GM18519 (cell line): ENCODE measurements around the gene ASAP2.

Source experiments
- ATAC-seq: cut with Tn5 transposase; IDR thresholded peaks from one replicate; pipeline ENCODE4 v1.9.1; 2021; ENCODE audit warnings: mild to moderate bottlenecking, moderate library complexity; ENCODE audit not compliant: unreplicated experiment, low FRiP score

ASAP2 gene

GRCh38 chr2:9335322-9335832 is 128.8 kb downstream of the ASAP2 start:
- no peak for ATAC-seq

GRCh38 chr2:9336241-9336575 is 129.6 kb downstream of the ASAP2 start:
- peak; percentile 80 for ATAC-seq

GRCh38 chr2:9336576-9337314 is 130.1 kb downstream of the ASAP2 start:
- no peak for ATAC-seq

GRCh38 chr2:9337901-9338300 is 131.3 kb downstream of the ASAP2 start:
- ATAC-seq: no peak

- ATAC-seq: no peak
Observed at GRCh38 chr2:9341337-9341887, 134.8 kb downstream of the ASAP2 start.

- no peak for ATAC-seq
Observed at GRCh38 chr2:9342659-9343058, 136.0 kb downstream of the ASAP2 start.

GRCh38 chr2:9343524-9343923 is 136.9 kb downstream of the ASAP2 start:
- no peak for ATAC-seq

GRCh38 chr2:9344434-9344833 is 137.8 kb downstream of the ASAP2 start:
- ATAC-seq: no peak

GRCh38 chr2:9345343-9345742 is 138.7 kb downstream of the ASAP2 start:
- ATAC-seq: no peak

GRCh38 chr2:9345997-9346396 is 139.4 kb downstream of the ASAP2 start:
- ATAC-seq: no peak

- ATAC-seq: no peak
Observed at GRCh38 chr2:9346885-9347284, 140.3 kb downstream of the ASAP2 start.

GRCh38 chr2:9347411-9347881 is 140.8 kb downstream of the ASAP2 start:
- ATAC-seq: no peak

GRCh38 chr2:9354318-9354717 is 147.7 kb downstream of the ASAP2 start:
- no peak for ATAC-seq

- no peak for ATAC-seq
Observed at GRCh38 chr2:9355270-9355669, 148.7 kb downstream of the ASAP2 start.

GRCh38 chr2:9355716-9356115 is 149.1 kb downstream of the ASAP2 start:
- ATAC-seq: no peak

- no peak for ATAC-seq
Observed at GRCh38 chr2:9356261-9356660, 149.6 kb downstream of the ASAP2 start.

- no peak for ATAC-seq
Observed at GRCh38 chr2:9358846-9359245, 152.2 kb downstream of the ASAP2 start.

GRCh38 chr2:9359463-9359862 is 152.9 kb downstream of the ASAP2 start:
- no peak for ATAC-seq

- no peak for ATAC-seq
Observed at GRCh38 chr2:9360110-9360509, 153.5 kb downstream of the ASAP2 start.

- no peak for ATAC-seq
Observed at GRCh38 chr2:9360701-9361100, 154.1 kb downstream of the ASAP2 start.

GRCh38 chr2:9364373-9364772 is 157.8 kb downstream of the ASAP2 start:
- ATAC-seq: no peak

- no peak for ATAC-seq
Observed at GRCh38 chr2:9364791-9365497, 158.3 kb downstream of the ASAP2 start.
